Left lobe of liver (tissue), 2 donors: ENCODE measurements around the gene CCDC40. TPM values are rescaled to one million over a fixed set of nuclear protein-coding genes. Genes with fewer than 3 reads are reported as not detected.

Experiments
- ATAC-seq: fragments of 200-7000 bp; cut with Tn5 transposase; one replicate; pipeline ENCODE4 v1.9.1; 2020; ENCODE audit warnings: mild to moderate bottlenecking, moderate library complexity
- DNase-seq: peaks from one replicate; pipeline ENCODE4 v3.0.0-alpha.2; 2020; ENCODE audit warnings: low spot score
- total RNA-seq: library from RNA; stranded (reverse); gene quantifications from one replicate; pipeline ENCODE4 v1.2.1, GENCODE V29; 2021
- donor health status: DM: no; HTN: no; CAD: no; lungs with moderate emphysema.
- donor health status: DM: no; HTN: yes; CAD: no.

The CCDC40 gene
- total RNA-seq, 1 donor from 2014 or later, result 6.8 TPM

- DNase-seq (no peak), ATAC-seq (no peak)
Observed at GRCh38 chr17:80017226-80018010, 19.0 kb upstream of the CCDC40 start.

- ATAC-seq, result peak; percentile 60
- peak; percentile 91 for DNase-seq
Observed at GRCh38 chr17:80018917-80019651, 17.4 kb upstream of the CCDC40 start.

DNA sequence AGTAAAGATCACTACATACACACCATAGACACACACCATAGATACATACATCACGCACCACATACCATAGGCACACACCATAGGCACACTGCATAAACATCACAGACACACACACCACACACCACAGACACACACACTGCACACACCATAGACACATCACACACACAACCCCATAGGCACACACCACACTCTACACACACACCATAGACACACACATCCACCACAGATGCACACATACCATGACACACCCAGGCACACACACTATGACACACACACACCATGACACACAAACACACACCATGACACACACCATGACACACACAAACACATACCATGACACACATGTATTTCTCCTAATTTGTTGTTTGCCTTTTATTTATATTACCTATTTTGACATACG, 14.8 kb upstream of the CCDC40 start:
- DNase-seq, result no peak
- ATAC-seq, result no peak

DNA sequence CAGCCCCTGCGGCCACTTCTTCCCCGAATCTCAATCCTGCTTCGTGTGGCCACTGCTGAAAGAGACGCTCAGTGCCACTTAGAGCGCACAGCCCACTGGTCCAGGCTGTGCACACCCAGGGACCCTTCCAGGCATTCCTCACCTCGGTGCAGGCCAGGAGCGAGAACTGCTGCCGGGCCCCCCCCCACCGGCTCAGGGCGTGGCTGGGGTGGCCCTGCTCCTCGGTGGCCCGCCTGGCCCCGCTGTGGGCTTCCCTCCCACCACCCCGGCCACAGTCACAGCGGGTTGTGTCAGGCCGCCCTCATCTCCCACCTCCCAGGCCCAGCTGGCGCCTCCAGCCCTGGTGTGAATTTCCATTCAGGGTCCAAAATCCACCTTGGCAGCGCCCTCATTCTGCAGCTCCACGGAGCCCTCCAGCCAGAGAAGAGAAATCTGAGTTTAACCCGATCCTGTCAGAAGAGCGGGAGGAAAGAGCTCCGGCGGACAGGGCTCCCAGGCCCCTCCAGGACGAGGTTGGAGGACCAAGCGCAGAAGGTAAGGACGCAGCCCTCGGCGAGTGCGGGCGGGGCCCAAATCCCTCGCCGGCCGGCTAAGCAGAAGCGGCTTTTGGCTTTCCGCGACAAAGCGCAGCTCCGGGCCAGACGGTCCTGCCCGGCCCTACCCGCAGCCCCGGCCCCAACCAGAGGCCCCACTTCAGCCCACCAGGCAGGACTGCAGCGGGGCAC, 12.8 kb upstream of the CCDC40 start:
- DNase-seq, result peak; percentile 86

GRCh38 chr17:80024206-80024972, 12.1 kb upstream of the CCDC40 start:
- DNase-seq (no peak), ATAC-seq (peak; percentile 2)

More for the DNA sequence above, 12.8 kb upstream of the CCDC40 start:
- ATAC-seq, result peak; percentile 60

DNA sequence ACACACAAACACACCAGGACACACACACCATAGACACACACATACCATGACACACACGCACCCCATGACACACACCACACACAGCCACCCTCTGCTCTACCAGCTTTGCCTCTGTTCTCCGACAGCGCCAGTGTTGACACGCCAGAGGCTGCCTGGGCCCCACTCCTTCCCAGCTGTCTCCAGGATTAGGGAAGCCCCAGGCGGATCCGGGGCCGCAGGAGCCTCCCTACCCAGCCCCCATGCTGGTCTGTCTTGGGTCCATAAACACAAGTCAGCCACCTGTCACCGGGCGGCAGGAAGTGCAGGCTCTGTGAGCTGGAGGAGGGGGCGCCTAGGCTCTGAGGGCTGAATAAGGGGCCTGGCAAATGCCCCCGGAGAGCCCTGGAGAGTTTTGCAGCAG, 11.3 kb upstream of the CCDC40 start:
- ATAC-seq (peak; percentile 4), DNase-seq (no peak)

- no peak for DNase-seq
- no peak for ATAC-seq
Observed at GRCh38 chr17:80025796-80026195, 10.6 kb upstream of the CCDC40 start.

DNA sequence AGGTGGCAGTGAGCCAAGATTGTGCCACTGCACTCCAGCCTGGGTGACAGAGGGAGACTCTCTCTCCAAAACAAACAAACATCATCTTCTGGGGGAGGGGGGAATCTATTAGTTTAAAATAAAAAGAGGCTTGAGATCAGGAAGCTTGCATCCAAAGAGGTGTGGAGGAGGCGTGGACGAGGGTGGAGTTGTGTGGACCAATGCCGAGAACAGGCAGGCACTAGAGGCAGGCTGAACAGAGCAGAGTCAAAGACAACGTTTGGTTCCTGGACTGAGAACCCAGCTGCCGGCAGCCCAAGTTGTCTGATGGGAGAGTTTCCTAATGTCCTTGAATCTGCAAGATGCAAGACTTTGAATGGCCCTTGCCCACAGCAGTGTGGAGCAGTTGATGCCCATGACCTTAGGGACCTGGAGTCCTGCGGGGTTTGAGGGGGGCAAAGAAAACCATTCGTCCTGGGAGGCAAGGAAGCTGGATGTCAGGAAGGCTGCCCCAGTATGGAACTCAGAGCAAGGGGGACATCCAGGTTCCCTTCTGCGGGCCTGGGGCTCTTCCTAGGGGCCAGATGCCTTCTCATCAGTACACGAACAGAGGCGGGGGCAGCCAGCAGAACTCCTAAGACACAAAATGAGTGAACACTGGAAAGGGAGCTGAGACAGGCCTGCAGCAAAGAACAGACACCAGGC, 9.9 kb upstream of the CCDC40 start:
- peak; percentile 46 for ATAC-seq
- DNase-seq, result peak; percentile 86

- DNase-seq, result no peak
- no peak for ATAC-seq
Observed at GRCh38 chr17:80027043-80027435, 9.4 kb upstream of the CCDC40 start.

DNA sequence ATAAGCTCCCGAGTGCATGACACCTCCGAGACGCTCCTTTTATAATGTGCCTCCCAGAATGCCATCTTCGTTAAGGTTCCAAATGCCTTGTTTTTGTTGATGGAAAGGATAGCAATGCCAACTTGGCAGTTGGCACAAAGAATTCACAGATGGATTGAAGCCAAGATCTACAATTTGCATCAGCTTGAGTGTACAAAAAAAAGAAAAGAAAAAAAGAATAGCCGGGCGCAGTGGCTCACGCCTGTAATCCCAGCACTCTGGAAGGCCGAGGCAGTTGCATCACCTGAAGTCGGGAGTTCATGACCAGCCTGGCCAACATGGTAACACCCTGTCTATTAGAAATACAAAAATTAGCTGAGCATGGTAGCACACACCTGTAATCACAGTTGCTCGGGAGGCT, 8.4 kb upstream of the CCDC40 start:
- ATAC-seq (peak; percentile 2), DNase-seq (peak; percentile 81)

DNA sequence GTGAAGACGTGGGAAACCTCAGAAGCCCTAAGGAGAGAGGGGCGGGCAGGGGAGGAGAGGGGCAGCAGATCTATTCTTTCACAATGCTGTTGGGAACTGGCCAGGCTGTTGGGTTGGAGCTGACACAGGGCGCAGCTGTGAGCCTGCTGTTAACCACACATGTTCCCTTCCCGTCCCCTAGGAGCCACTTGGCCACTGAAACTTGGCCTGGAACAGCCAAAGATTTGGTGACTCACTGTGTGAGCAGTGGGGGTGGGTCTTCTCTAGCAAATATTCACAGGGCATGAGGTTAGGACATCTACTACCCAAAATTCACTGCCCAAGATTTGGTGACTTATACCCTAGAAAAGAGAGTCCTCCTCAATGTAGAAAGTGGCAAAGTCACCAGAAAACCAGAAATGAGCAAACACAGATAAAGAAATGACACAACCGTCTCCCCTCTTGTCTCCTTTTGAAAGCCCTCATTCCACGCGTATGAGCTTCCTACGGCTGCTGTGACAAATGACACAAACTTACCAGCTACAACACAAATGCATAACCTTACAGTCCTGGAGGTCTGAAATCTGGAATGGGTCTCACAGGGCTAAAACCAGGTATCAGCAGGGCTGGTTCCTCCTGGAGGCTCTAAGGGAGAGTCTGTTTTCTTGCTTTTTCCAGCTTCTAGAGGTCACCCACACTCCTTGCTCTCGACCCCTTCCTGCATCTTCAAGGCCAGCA, 7.0 kb upstream of the CCDC40 start:
- ATAC-seq, result peak; percentile 65
- DNase-seq, result peak; percentile 92

DNA sequence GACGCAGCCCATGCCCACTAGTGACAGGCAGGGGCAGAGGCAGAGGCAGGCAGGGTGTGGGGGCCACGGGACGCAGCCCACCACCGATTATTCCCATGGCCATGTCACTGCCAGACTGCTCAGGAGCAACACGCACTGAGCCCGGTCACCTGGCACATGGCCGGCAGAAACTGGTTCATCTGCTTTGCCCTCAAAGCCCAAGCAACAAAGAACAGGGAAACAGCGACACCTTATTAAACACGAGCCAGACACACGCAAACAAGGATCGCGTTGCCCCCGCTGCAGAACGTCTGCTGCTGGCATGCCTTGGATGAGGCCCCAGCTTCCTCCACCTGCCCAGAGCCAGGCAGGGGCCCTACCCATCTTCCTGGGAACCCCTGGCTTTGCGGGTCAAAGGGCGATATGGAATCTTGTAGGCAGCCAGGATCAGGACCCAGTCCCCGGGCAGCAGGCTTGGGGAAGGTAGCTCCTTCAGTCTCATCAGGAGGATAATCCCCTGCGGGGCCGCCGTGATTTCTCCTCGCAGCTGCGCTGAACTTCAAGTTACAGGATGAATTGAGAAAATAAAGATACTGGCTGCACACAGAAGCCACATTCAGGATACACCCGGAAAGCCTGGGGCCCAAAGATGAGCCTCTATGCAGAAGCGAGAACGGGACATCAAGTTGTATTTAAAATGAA, 5.6 kb upstream of the CCDC40 start:
- DNase-seq (peak; percentile 89), ATAC-seq (peak; percentile 59)

DNA sequence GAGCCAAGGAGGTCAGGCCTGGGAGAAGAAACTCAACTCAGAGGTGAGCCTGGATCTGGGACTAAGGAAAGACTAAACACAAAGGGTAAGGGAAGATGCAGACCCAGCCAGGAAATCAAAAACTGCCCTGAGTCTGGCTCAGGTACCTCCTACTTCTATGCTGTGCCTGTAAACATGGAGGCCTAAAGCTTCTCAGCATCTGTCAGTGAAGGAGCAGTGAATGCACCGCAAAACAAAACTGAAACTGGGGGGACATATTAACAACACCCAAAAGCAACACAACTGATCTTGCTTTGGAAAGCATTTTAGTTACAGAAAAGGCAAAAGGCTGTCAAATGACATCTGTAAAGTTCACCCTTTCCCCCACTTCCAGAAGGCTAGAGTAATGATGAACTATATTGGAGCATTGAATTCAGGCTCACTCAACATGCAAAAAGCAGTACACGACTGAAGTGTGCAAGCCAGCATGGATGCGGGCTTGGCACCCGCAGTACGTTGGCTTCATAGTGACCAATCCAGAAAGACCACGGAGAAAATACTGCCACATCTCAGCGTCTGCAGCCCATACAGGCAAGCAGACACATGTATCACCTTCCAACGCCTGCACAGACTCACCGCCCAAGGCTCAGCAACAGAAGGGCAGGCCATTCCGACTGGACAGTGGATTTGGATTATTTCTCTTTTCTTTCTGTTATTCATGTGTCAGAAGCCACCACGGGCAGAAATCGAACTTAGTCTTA, 4.6 kb upstream of the CCDC40 start:
- DNase-seq, result no peak

DNA sequence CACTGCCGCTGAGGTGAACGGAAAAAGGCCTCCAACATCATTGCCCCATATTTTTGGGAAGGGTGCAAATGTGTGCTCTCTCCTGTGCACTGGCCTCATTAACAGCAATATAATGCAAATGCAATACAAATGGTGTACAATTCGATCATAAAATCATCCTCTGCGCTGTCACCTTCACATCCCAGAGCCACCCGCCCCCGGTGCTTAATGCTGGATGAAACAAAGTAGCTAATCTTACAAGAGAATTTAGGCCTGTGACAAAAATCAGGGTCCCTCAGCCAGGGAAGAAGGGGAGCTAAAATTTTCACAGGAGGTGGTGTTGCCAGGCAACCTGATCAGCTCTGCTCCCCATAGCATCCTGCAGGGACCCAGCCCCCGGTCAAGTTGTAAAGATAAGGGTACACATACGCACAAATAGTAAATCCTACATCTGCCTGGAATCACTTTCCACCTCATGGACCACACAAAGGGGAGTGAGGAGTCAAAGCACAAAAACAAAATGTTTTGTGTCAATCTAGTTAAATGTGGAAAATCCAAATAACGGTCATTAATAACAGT, 3.7 kb upstream of the CCDC40 start:
- no peak for ATAC-seq
- no peak for DNase-seq

More for the DNA sequence above, 4.6 kb upstream of the CCDC40 start:
- no peak for ATAC-seq

- DNase-seq (no peak), ATAC-seq (no peak)
Observed at GRCh38 chr17:80033840-80034239, 2.6 kb upstream of the CCDC40 start.

GRCh38 chr17:80034791-80035686, 1.4 kb upstream of the CCDC40 start:
- DNase-seq, result peak; percentile 56
- no peak for ATAC-seq

GRCh38 chr17:80035687-80035936, 830 bp upstream of the CCDC40 start, which contains the start of gene TBC1D16:
TBC1D16 (minus strand) TSS chr17:80035872; CDS start chr17:80013547, 22,325 bp downstream.
- no peak for DNase-seq
- ATAC-seq, result no peak
